GM12872 (cell line): Measurements from ENCODE around the gene RAB1A.

Experiments
- CTCF ChIP-seq: IDR thresholded peaks from 3 replicates; pipeline ENCODE4 v1.5.1; 2011; ENCODE audit warnings: low read depth, mild to moderate bottlenecking, low read length, moderate library complexity; ENCODE audit not compliant: insufficient read depth

The RAB1A gene

GRCh38 chr2:65061146-65061909 lies 68.6 kb downstream of the RAB1A start:
- TF ChIP-seq CTCF, result no peak

GRCh38 chr2:65059071-65059470 lies 70.8 kb downstream of the RAB1A start:
- TF ChIP-seq CTCF, result no peak

GRCh38 chr2:65057391-65058052 lies 72.4 kb downstream of the RAB1A start:
- no peak for TF ChIP-seq CTCF

- no peak for TF ChIP-seq CTCF
Observed at GRCh38 chr2:65057054-65057375, 72.9 kb downstream of the RAB1A start.

- TF ChIP-seq CTCF, result no peak
Observed at GRCh38 chr2:65056215-65057053, 73.5 kb downstream of the RAB1A start, which contains the start of gene CEP68. Gene CEP68 (plus strand): TSS chr2:65056416. CDS start chr2:65069445, 13,029 bp downstream.

- no peak for TF ChIP-seq CTCF
Observed at GRCh38 chr2:65055422-65056214, 74.3 kb downstream of the RAB1A start.
